Mononuclear cell (primary cell): ENCODE results near the gene MUC2. TPM values are rescaled to one million over a fixed set of nuclear protein-coding genes. Genes with fewer than 3 reads are reported as not detected.

Experiments used
- H3K27me3 ChIP-seq: 2 replicates; pipeline ENCODE4 v1.6.0; 2011; ENCODE audit warnings: low read length, control low read depth; ENCODE audit not compliant: insufficient read depth
- H3K4me1 ChIP-seq: 2 replicates; pipeline ENCODE4 v1.5.1; 2011; ENCODE audit warnings: mild to moderate bottlenecking, low read length, control low read depth; ENCODE audit not compliant: insufficient read depth
- H3K4me3 ChIP-seq: 2 replicates; pipeline ENCODE4 v1.5.1; 2011; ENCODE audit warnings: mild to moderate bottlenecking, low read length, moderate library complexity
- H3K9me3 ChIP-seq: 2 replicates; pipeline ENCODE4 v1.5.1; 2011; ENCODE audit warnings: low read depth, mild to moderate bottlenecking, control low read depth, low read length
- total RNA-seq: library from RNA; depleted of rRNA; stranded (reverse); fragments of >200 nt; gene quantifications from one replicate; pipeline ENCODE4 v1.2.3, GENCODE V29; 2012

Gene MUC2
- total RNA-seq, 1 donor, result not detected

DNA sequence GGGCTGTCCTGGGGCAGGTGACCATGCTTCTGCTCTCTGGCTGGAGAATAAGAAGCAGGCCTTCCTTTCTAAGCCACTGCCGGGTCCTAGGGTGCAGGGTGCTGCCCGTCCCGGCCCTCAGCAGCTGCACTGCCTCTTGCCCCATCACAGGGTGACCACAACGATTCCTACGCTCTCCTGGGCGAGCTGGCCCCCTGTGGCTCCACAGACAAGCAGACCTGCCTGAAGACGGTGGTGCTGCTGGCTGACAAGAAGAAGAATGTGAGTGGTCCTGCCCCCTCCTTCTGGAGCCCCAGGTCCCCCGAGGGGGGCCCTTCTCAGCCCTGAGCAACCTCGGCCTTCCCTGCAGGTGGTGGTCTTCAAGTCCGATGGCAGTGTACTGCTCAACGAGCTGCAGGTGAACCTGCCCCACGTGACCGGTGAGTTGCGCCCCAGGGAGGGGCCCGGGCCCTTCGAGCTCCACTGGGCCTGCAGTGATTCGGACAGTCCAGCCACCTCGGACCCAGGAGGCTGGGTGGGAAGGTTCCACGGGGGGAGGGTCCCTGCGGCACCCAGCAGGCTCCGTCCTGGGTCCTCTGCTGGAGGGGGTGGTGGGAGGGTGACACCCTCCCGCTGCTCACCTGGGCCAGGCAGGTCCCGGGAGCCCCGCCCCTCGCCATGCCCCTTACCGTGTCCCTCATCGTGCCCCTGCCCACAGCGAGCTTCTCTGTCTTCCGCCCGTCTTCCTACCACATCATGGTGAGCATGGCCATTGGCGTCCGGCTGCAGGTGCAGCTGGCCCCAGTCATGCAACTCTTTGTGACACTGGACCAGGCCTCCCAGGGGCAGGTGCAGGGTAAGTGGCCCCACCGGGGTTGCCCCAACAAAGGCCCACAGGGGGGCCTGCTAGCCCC is 8.3 kb downstream of the MUC2 start:
- Histone ChIP-seq H3K27me3 (no peaks in the 10 kb centered on the region), H3K4me1 (no peaks in the 10 kb centered on the region), H3K9me3 (no peaks in the 10 kb centered on the region), H3K4me3 (no peak overlapping the region)

GRCh38 chr11:1083621-1084551 is 9.2 kb downstream of the MUC2 start:
- Histone ChIP-seq H3K4me1 (no peaks in the 10 kb centered on the region), H3K27me3 (no peaks in the 10 kb centered on the region), H3K9me3 (no peaks in the 10 kb centered on the region), H3K4me3 (no peak overlapping the region)

DNA sequence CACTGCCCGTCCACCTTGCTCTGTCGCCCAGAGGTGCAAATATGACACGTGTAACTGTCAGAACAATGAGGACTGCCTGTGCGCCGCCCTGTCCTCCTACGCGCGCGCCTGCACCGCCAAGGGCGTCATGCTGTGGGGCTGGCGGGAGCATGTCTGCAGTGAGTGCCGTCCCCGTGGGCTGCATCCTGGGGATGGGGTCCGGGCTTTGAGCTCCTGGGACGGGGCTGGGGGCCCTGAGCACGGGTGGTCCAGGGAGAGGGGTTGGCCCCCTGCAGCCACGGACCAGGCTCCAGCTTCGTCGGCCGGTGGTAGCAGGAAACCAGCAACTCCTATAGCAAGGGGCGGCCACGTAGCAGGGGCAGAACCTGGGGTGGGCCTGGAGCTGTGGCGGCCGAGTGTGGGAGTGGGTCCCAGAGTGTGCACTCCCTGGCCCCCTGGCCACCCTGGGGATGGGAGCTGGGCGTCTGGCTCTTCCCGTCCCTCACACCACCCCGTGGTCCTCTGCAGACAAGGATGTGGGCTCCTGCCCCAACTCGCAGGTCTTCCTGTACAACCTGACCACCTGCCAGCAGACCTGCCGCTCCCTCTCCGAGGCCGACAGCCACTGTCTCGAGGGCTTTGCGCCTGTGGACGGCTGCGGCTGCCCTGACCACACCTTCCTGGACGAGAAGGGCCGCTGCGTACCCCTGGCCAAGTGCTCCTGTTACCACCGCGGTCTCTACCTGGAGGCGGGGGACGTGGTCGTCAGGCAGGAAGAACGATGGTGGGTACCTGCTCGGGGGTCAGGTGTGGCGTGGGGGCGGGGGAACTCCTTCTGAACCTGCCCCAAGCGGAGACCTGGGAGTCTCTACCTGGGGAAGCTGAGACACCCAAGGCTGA is 10.1 kb downstream of the MUC2 start:
- H3K27me3 ChIP-seq, result no peaks in the 10 kb centered on the region
- no peak overlapping the region for H3K4me3 ChIP-seq
- H3K9me3 ChIP-seq, result no peaks in the 10 kb centered on the region
- no peaks in the 10 kb centered on the region for H3K4me1 ChIP-seq

DNA sequence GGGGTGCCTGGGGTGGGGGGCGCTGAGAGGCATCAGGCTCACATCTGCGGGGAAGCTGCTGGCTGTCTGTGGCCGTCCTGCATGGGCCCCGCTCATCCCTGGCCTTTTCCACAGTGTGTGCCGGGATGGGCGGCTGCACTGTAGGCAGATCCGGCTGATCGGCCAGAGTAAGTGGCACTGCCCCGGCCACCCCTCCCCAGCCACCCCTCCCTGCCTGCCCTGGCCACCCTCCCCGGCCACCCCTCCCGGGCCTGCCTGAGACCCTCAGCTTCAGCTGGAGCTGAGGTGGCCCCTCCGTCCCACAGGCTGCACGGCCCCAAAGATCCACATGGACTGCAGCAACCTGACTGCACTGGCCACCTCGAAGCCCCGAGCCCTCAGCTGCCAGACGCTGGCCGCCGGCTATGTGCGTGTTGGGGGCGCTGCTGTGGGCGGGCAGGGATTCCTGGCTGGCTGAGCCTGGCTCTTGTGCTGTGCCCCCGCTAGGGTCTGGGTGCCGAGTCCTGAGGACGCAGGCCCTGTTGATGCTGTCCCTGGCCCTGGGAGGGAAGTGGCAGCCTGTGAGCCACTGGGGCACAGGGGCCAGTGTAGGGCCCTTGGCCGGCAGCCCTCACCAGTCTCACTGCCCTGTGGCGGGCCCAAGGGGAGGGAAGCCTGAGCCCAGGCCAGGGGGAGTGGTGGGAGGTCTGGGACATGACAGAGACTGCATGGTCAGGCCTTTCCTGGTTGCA is 10.9 kb downstream of the MUC2 start:
- H3K27me3 ChIP-seq, result no peaks in the 10 kb centered on the region
- no peaks in the 10 kb centered on the region for H3K9me3 ChIP-seq
- no peak overlapping the region for H3K4me3 ChIP-seq
- H3K4me1 ChIP-seq, result no peaks in the 10 kb centered on the region

DNA sequence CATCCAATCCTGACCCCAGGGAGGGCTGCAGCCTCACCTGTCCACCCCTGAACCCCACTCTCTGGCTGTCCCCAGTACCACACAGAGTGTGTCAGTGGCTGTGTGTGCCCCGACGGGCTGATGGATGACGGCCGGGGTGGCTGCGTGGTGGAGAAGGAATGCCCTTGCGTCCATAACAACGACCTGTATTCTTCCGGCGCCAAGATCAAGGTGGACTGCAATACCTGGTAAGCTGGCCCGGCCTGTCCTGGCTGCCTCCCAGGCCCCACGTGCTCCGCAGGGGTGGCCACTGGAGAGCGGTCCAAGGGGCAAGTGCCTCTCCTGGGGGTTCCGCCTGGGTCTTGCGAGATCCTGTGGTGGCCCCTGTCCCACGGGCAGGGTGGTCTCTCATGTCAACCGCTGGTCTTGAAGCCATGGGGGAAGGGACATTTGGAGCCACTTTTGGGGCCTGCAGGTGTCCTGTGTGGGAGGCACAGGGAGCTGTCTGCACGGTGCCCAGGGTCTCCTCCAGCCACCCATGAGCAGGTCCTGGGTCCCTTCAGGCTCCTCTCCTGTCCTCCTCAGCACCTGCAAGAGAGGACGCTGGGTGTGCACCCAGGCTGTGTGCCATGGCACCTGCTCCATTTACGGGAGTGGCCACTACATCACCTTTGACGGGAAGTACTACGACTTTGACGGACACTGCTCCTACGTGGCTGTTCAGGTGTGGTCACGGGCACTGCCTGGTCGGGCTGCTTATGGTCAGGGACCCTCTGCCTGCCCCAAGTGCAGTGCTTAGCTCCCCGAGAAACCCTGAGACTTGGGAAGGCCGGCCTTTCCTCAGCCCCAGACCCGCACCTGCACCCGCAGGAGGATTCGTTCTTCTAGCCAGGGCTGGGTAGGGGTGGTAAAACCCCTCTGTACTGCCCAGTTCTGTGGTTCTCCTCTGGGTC is 11.8 kb downstream of the MUC2 start:
- Histone ChIP-seq H3K27me3 (no peaks in the 10 kb centered on the region), H3K4me1 (no peaks in the 10 kb centered on the region), H3K9me3 (no peaks in the 10 kb centered on the region), H3K4me3 (no peak overlapping the region)

DNA sequence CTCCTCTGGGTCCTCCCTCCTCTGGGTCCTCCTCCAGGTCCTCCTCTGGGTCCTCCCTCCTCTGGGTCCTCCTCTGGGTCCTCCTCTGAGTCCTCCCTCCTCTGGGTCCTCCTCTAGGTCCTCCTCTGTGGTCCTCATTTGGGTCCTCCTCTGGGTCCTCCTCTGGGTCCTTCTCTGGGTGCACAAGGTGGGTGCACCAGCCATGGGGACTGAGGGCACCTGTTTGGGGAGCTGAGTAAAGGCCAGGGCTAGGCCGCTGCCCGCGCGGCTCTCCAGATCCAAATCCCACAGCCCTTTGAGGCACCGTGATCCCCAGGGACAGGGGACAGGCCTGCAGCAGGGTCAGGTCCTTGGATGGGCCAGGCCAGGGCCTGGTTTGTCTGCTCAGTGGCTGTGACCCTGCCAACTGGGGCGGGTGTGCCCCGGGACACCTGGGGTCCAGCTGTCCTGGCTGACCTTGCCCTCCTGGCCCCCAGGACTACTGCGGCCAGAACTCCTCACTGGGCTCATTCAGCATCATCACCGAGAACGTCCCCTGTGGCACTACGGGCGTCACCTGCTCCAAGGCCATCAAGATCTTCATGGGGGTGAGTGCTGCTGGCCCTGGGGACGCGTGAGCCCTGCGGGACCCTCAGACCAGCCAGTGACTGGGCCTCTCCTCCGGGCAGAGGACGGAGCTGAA is 12.7 kb downstream of the MUC2 start:
- no peak overlapping the region for H3K4me3 ChIP-seq
- no peaks in the 10 kb centered on the region for H3K9me3 ChIP-seq
- H3K4me1 ChIP-seq, result no peaks in the 10 kb centered on the region
- H3K27me3 ChIP-seq, result no peaks in the 10 kb centered on the region

- Histone ChIP-seq H3K9me3 (no peaks in the 10 kb centered on the region), H3K27me3 (no peaks in the 10 kb centered on the region), H3K4me1 (no peaks in the 10 kb centered on the region), H3K4me3 (no peak overlapping the region)
Measured at GRCh38 chr11:1087961-1088926, 13.6 kb downstream of the MUC2 start.

DNA sequence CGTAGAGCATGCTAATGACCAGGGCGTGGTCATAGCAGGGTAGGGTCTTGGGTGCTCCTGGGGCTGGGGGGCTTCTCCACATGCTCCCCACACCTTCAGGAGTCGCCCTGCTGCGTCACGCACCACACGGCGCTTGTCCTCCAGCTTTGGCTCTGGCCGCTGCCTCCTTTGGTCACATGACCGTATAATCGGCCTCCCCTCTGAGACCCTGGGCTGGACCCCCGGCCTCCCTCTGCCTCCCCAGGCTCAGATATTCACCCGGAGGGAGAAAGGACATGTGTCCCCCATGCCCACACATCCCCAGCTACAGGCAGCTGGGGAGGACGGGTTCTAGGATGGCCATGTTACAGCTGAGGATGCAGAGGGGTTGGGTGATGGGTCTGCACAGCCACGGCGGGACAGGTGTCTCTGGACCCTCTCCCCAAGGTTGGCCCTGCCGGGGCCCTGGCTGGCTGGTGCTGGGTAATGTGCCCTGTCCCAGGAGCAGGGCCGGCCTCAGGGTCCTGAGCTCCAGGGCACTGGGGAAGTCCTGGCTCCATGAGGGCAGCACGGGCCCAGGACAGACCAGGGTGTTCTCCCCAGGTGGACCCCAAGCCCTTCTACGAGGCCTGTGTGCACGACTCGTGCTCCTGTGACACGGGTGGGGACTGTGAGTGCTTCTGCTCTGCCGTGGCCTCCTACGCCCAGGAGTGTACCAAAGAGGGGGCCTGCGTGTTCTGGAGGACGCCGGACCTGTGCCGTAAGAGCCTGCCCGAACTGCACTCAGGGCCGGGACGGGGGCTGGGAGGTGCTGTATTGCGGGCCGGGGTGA is 14.5 kb downstream of the MUC2 start:
- H3K9me3 ChIP-seq, result no peaks in the 10 kb centered on the region
- H3K4me1 ChIP-seq, result no peaks in the 10 kb centered on the region
- H3K4me3 ChIP-seq, result no peak overlapping the region
- H3K27me3 ChIP-seq, result no peaks in the 10 kb centered on the region

DNA sequence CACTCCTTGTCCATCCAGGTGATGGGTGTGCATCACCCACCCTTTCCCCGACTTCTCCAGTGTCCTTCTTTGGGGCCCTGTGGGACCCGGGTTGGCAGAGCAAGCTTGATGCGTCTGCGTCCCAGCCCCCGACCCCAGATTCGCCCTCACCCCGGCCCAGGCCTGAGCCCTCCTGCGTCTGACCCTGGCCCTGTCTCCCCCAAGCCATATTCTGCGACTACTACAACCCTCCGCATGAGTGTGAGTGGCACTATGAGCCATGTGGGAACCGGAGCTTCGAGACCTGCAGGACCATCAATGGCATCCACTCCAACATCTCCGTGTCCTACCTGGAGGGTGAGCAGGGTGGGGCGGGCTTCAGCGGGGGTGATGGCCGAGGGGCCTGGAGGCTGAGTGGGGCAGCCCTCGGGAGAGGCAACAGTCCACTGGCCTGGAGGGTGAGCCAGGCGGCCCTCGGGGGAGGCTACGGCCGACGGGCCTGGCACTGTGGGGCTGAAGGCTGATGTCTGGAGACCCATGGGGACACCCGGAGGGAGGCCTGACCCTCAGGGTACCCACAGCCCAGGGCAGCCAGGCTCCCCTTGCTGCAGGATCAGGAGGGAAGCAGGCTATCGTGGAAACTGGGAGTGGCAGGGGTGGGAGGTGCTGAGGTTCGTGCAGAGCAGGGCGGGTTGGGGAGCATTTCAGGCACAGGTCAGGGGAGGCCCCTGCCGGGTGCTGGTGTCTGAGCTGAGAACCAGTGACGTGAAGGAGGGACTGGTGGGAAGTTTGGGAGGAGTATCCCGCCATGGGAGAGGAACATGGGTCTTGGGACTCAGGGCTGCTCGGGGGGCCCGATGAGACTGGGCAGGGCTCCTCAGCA is 15.3 kb downstream of the MUC2 start:
- no peak overlapping the region for H3K4me3 ChIP-seq
- no peaks in the 10 kb centered on the region for H3K4me1 ChIP-seq
- H3K27me3 ChIP-seq, result no peaks in the 10 kb centered on the region
- H3K9me3 ChIP-seq, result no peaks in the 10 kb centered on the region

DNA sequence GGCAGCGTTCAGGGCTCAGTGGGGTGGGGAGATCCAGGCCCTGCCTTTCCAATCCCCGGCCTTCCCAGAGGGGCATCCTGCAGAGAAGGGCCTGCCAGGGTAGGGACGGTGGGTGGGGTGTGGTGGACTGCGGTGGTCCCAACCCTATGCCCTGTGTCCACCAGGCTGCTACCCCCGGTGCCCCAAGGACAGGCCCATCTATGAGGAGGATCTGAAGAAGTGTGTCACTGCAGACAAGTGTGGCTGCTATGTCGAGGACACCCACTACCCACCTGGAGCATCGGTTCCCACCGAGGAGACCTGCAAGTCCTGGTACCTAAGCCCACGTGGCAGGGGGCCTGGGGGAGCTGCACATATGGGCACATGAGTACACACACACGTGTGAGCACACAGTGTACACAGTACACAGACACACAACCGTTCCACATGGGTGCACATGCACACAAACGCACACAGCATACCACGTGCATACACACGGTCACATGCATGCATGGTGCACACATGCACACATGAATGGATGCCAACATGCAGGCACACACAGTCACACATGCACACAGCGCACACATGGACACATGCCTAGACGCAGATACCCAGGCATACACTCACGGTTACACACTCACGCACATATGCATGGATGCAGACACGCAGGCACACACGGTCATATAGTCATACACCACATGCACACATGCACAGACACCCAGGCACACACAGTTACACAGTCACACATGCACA is 16.1 kb downstream of the MUC2 start:
- Histone ChIP-seq H3K9me3 (no peaks in the 10 kb centered on the region), H3K27me3 (no peaks in the 10 kb centered on the region), H3K4me1 (no peaks in the 10 kb centered on the region), H3K4me3 (no peak overlapping the region)
